Neuronal stem cell (in vitro differentiated cells): ENCODE data around the gene CACNA1F.

Source experiments
- DNase-seq: peaks from one replicate; pipeline ENCODE4 v3.0.0-alpha.2; 2013; ENCODE audit warnings: low spot score
- H2AFZ ChIP-seq: one replicate; pipeline ENCODE4 v1.6.1; 2013; ENCODE audit warnings: mild to moderate bottlenecking, low read length, inconsistent platforms
- H2AK5ac ChIP-seq: 2 replicates; pipeline ENCODE4 v1.6.1; 2013; ENCODE audit warnings: low read depth, mild to moderate bottlenecking, inconsistent platforms, low read length, moderate library complexity, mixed read lengths
- H2BK120ac ChIP-seq: 2 replicates; pipeline ENCODE4 v1.6.1; 2013; ENCODE audit warnings: low read depth, mild to moderate bottlenecking, inconsistent platforms, low read length, moderate library complexity, mixed read lengths
- H2BK12ac ChIP-seq: one replicate; pipeline ENCODE4 v1.6.1; 2013; ENCODE audit warnings: low read length, inconsistent platforms
- H2BK15ac ChIP-seq: 2 replicates; pipeline ENCODE4 v1.6.1; 2013; ENCODE audit warnings: mild to moderate bottlenecking, low read length, inconsistent platforms, mixed read lengths
- H2BK5ac ChIP-seq: one replicate; pipeline ENCODE4 v1.6.1; 2013; ENCODE audit warnings: inconsistent platforms, mild to moderate bottlenecking, low read length, moderate library complexity
- H3K14ac ChIP-seq: one replicate; pipeline ENCODE4 v1.6.1; 2013; ENCODE audit warnings: low read length, inconsistent platforms
- H3K18ac ChIP-seq: 2 replicates; pipeline ENCODE4 v1.6.1; 2013; ENCODE audit warnings: low read length, inconsistent platforms
- H3K23ac ChIP-seq: 2 replicates; pipeline ENCODE4 v1.6.1; 2013; ENCODE audit warnings: low read depth, mild to moderate bottlenecking, mixed read lengths, low read length, inconsistent platforms; ENCODE audit not compliant: poor library complexity
- H3K27ac ChIP-seq: replicated peaks from 3 replicates; pipeline ENCODE4 v1.5.1; 2013; ENCODE audit warnings: low read length, inconsistent platforms
- H3K27me3 ChIP-seq, 3 experiments: 2 replicates each; pipeline ENCODE4 v1.6.1; 2013; ENCODE audit warnings: low read length in 3 of 3, mild to moderate bottlenecking in 2 of 3, inconsistent platforms in 1 of 3, low read depth in 1 of 3, mixed read lengths in 1 of 3, moderate library complexity in 1 of 3; ENCODE audit not compliant: control insufficient read depth in 3 of 3, insufficient read depth in 3 of 3
- H3K36me3 ChIP-seq, 2 donors: replicated peaks in 1 of 2; 2 replicates each; pipeline ENCODE4 v1.6.1; 2013; ENCODE audit warnings: low read length in 2 of 2; ENCODE audit not compliant: control insufficient read depth in 2 of 2, insufficient read depth in 2 of 2
- H3K4ac ChIP-seq: 2 replicates; pipeline ENCODE4 v1.6.1; 2013; ENCODE audit warnings: inconsistent platforms, mild to moderate bottlenecking, low read length, moderate library complexity
- H3K4me1 ChIP-seq, 2 donors: 1 replicate in 1 of 2; 2 replicates in 1 of 2; pipeline ENCODE4 v1.6.1; 2013; ENCODE audit warnings: low read length in 2 of 2, low read depth in 1 of 2; ENCODE audit not compliant: control insufficient read depth in 2 of 2, insufficient read depth in 1 of 2
- H3K4me2 ChIP-seq: one replicate; pipeline ENCODE4 v1.6.1; 2013; ENCODE audit warnings: mild to moderate bottlenecking, low read length, inconsistent platforms; ENCODE audit not compliant: insufficient read depth, poor library complexity, severe bottlenecking
- H3K4me3 ChIP-seq, 2 donors: 2 replicates each; pipeline ENCODE4 v1.5.1; 2013; ENCODE audit warnings: low read length in 2 of 2, mild to moderate bottlenecking in 2 of 2, inconsistent platforms in 1 of 2, moderate library complexity in 1 of 2
- H3K79me1 ChIP-seq: one replicate; pipeline ENCODE4 v1.6.1; 2013; ENCODE audit warnings: low read depth, mild to moderate bottlenecking, inconsistent platforms, low read length, moderate library complexity
- H3K9ac ChIP-seq: one replicate; pipeline ENCODE4 v1.6.1; 2013; ENCODE audit warnings: mild to moderate bottlenecking, low read depth, low read length, inconsistent platforms; ENCODE audit not compliant: poor library complexity
- H3K9me3 ChIP-seq, 2 donors: replicated peaks in 1 of 2; 2 replicates each; pipeline versions ENCODE3 to v1.6.1; 2013; ENCODE audit warnings: low read length in 2 of 2, mild to moderate bottlenecking in 2 of 2, inconsistent platforms in 1 of 2, low read depth in 1 of 2, mixed read lengths in 1 of 2, moderate library complexity in 1 of 2; ENCODE audit not compliant: control insufficient read depth in 2 of 2, insufficient read depth in 1 of 2
- H4K8ac ChIP-seq: one replicate; pipeline ENCODE4 v1.6.1; 2013; ENCODE audit warnings: low read depth, mild to moderate bottlenecking, inconsistent platforms, low read length, moderate library complexity
- H4K91ac ChIP-seq: one replicate; pipeline ENCODE4 v1.6.1; 2013; ENCODE audit warnings: low read length, low read depth, mild to moderate bottlenecking, inconsistent platforms; ENCODE audit not compliant: poor library complexity
- WGBS, 2 donors: extraction: QIAGEN DNeasy Blood & Tissue Kit; methylation state at CpG; one replicate each; pipeline ENCODE4 v1.1.7; 2013; ENCODE audit warnings: missing lambda C conversion rate in 2 of 2, mixed read lengths in 1 of 2; ENCODE audit not compliant: insufficient read length in 2 of 2, insufficient replicate concordance in 1 of 2; ENCODE audit errors: extremely low coverage in 2 of 2; 5-methylcytosine and 5-hydroxymethylcytosine counted together

CACNA1F gene

GRCh38 chrX:49209434-49210251 lies 23.5 kb downstream of the CACNA1F start:
- H2BK5ac ChIP-seq: no peak overlapping the region
- H2AK5ac ChIP-seq: no peak overlapping the region
- no peak overlapping the region for H2BK12ac ChIP-seq
- peaks cover 0 to 17% (median 0%) of the 10 kb centered on the region in 3 experiments for H3K27me3 ChIP-seq
- H3K36me3 ChIP-seq: no peaks in the 10 kb centered on the region
- H2BK15ac ChIP-seq: no peak overlapping the region
- WGBS, 2 donors: no CpG with 5 or more reads among the region's 28 CpGs
- no peak overlapping the region for H2AFZ ChIP-seq
- no peak overlapping the region for H3K18ac ChIP-seq
- no peak overlapping the region for H3K14ac ChIP-seq
- no peak overlapping the region for H2BK120ac ChIP-seq
- H3K4me2 ChIP-seq: no peak overlapping the region
- no peak overlapping the region for H4K8ac ChIP-seq
- H3K4me3 ChIP-seq: no peak overlapping the region
- no peak for DNase-seq
- H3K79me1 ChIP-seq: no peaks in the 10 kb centered on the region
- no peak overlapping the region for H3K9ac ChIP-seq
- no peaks in the 10 kb centered on the region for H3K4me1 ChIP-seq
- H3K23ac ChIP-seq: no peak overlapping the region
- no peaks in the 10 kb centered on the region for H3K9me3 ChIP-seq
- no peak overlapping the region for H4K91ac ChIP-seq
- no peak overlapping the region for H3K27ac ChIP-seq
- H3K4ac ChIP-seq: no peak overlapping the region

GRCh38 chrX:49208399-49208798 lies 24.7 kb downstream of the CACNA1F start:
- no peak overlapping the region for H3K14ac ChIP-seq
- no peaks in the 10 kb centered on the region for H3K79me1 ChIP-seq
- no peak overlapping the region for H2BK12ac ChIP-seq
- no peak overlapping the region for H2AK5ac ChIP-seq
- no peaks in the 10 kb centered on the region for H3K36me3 ChIP-seq
- H3K9me3 ChIP-seq: no peaks in the 10 kb centered on the region
- H3K9ac ChIP-seq: no peak overlapping the region
- H3K4me3 ChIP-seq: no peak overlapping the region
- H4K8ac ChIP-seq: no peak overlapping the region
- DNase-seq: no peak
- H3K27ac ChIP-seq: no peak overlapping the region
- H3K27me3 ChIP-seq: peaks cover 0 to 19% (median 0%) of the 10 kb centered on the region in 3 experiments
- no peak overlapping the region for H2BK5ac ChIP-seq
- H3K4me2 ChIP-seq: no peak overlapping the region
- H3K4ac ChIP-seq: no peak overlapping the region
- no peak overlapping the region for H3K18ac ChIP-seq
- no peak overlapping the region for H4K91ac ChIP-seq
- no peaks in the 10 kb centered on the region for H3K4me1 ChIP-seq
- no peak overlapping the region for H2BK15ac ChIP-seq
- no peak overlapping the region for H3K23ac ChIP-seq
- H2BK120ac ChIP-seq: no peak overlapping the region
- no CpG with 5 or more reads among the region's 5 CpGs for WGBS, 2 donors
- H2AFZ ChIP-seq: no peak overlapping the region

GRCh38 chrX:49206543-49206942 lies 26.6 kb downstream of the CACNA1F start:
- Histone ChIP-seq H3K4ac (no peak overlapping the region), H3K4me1 (no peaks in the 10 kb centered on the region), H2BK120ac (no peak overlapping the region), H3K27me3 (peaks cover 0 to 16% (median 0%) of the 10 kb centered on the region in 3 experiments), H4K91ac (no peak overlapping the region), H2AK5ac (no peak overlapping the region), H2BK5ac (no peak overlapping the region), H3K9me3 (no peaks in the 10 kb centered on the region), H3K79me1 (no peaks in the 10 kb centered on the region), H3K9ac (no peak overlapping the region), H3K4me2 (no peak overlapping the region), H2BK12ac (no peak overlapping the region), H3K14ac (no peak overlapping the region), H3K4me3 (no peak overlapping the region), H3K27ac (no peak overlapping the region), H2BK15ac (no peak overlapping the region), H2AFZ (no peak overlapping the region), H3K18ac (no peak overlapping the region), H3K36me3 (no peaks in the 10 kb centered on the region), H4K8ac (no peak overlapping the region), H3K23ac (no peak overlapping the region)
- DNase-seq: no peak
- WGBS, 2 donors: no CpG with 5 or more reads among the region's 8 CpGs

DNA sequence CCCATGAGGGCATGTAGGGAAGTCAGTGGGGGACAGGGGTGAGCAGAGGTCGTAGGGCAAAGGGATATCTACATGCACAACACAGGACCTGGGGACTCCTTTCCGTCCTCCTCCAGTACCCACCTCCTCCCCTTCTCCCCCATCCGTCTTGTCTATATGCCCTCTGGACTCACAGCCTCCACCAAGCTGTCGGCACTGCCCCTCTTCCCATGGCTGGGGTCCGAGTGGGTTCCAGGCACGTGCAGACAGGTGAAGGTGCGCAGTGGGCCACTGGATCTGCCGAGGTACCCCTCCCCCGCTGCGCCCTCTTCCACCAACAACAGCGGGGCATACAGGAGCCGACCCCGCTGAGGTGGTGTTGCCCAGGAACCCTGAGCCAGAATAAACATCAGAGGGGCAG lies 27.7 kb downstream of the CACNA1F start:
- Histone ChIP-seq H2BK120ac (no peak overlapping the region), H2BK15ac (no peak overlapping the region), H4K91ac (no peak overlapping the region), H3K9me3 (no peaks in the 10 kb centered on the region), H3K9ac (no peak overlapping the region), H3K18ac (no peak overlapping the region), H3K23ac (no peak overlapping the region), H2AFZ (no peak overlapping the region), H3K4me2 (no peak overlapping the region), H2BK5ac (peak overlapping the region; percentile 24), H3K4me3 (peak overlapping the region in 1 of 2 donors; percentile 47), H3K79me1 (no peaks in the 10 kb centered on the region), H3K4me1 (peaks cover 0 to under 1% of the 10 kb centered on the region in 2 donors), H3K14ac (no peak overlapping the region), H3K27me3 (peaks cover 0 to 15% (median 0%) of the 10 kb centered on the region in 3 experiments), H3K4ac (no peak overlapping the region), H2BK12ac (no peak overlapping the region), H3K27ac (no peak overlapping the region), H3K36me3 (no peaks in the 10 kb centered on the region), H2AK5ac (no peak overlapping the region), H4K8ac (no peak overlapping the region)
- no CpG with 5 or more reads among the region's 13 CpGs for WGBS, 2 donors
- DNase-seq: no peak
